ENCODE measurements around the gene BRMS1L.
"Not testable (repeated sequence)": the region's sequence is repeated elsewhere in the genome, so short reads cannot be mapped to it uniquely, and the experiment has no call there.

Gene BRMS1L

DNA sequence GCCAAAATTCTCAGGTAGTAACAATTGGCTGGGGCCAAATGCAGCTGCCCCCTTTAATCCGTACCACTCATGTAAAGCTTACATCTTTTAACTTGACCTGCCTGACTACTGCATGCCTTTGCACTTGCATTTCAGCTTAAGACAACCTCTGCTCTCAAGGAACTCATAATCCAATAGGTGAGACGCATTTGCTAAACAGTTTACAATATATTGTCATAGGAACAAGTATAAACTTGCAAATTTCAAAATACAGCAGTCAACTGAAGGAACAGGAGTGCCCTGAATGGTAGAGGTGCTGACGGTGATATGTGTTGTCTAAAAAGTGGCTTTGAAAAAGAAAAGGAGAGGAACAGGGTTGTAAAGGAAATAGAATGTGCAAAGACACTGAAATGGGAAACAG, 3.6 kb upstream of the BRMS1L start:
- DNase-seq = no peak

DNA sequence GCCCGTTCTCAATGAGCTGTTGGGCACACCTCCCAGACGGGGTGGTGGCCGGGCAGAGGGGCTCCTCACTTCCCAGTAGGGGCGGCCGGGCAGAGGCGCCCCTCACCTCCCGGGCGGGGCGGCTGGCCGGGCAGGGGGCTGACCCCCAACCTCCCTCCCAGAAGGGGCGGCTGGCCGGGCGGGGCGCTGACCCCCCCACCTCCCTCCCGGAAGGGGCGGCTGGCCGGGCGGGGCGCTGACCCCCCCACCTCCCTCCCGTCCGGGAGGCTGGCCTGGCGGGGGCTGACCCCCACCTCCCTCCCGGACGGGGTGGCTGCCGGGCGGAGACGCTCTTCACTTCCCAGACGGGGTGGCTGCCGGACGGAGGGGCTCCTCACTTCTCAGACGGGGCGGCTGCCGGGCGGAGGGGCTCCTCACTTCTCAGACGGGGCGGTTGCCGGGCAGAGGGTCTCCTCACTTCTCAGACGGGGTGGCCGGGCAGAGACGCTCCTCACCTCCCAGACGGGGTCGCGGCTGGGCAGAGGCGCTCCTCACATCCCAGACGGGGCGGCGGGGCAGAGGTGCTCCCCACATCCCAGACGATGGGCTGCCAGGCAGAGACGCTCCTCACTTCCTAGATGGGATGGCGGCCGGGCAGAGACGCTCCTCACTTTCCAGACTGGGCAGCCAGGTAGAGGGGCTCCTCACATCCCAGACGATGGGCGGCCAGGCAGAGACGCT, 1.5 kb upstream of the BRMS1L start:
- not testable (repeated sequence) for DNase-seq

DNA sequence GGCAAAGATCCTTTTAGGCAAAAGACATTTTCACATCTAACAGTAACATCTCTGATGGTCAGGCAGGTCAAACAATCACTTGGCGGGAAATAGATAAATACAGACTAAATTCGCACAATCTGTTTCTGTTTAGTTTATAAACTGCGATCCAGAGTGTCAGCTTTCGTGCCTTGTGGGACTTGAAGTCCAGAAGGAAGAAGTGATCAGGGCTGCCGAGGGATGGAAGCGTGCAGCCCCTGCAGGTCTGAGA, 245 bp upstream of the BRMS1L start:
- DNase-seq = no peak

DNA sequence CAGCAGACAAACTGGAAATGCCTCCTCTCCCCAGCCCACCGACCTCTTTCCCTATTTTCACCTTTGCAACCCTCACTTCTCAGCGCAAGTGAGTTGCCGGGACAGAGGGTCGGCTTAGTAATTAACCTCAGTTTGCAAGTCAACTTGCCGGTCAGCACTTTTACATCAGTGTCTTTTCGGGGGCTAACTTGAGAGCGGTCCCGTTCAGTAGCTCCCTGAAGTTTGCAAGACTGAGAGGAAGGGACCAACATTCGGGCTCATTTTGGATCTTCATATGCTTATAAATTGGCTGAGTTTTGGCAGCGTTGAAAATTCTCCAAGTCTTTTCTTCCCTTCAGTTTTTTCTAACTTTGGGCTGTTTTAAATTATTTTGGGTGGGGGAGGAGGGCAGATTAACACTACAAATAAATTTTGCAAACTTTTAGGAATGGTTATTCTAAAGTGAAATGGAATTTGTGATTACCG, 846 bp downstream of the BRMS1L start:
- DNase-seq = no peak

DNA sequence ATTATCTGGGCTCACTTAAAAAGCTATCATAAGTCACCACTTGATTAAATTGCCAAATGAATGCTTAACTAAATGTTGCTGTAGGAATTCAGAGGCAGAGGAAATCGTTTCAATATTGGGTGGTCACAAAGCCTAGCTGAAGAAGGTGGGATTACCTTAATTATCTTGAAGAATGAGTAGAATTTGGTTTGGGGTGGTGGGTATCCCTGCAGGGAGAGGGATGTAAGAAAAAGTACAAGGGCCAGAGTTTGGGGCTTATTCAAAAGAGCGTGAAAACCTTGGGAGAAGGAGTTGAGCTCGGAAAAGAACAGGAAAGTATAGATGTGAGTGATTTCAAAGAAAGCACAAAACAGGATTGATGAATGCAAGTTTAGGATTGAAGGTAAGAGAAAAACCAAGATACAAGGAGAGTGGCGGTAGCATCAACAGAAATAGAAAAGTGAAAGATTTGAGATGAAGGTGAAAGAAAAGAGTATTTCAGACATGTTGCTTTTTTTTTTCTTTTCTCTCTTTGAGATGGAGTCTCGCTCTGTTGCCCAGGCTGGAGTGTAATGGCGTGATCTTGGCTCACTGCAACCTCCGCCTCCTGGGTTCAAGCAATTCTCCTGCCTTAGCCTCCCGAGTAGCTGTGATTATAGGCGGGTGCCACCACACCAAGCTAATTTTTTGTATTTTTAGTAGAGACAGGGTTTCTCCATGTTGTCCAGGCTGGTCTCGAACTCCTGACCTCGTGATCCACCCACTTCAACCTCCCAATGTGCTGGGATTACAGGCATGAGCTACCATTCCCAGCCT, 1.7 kb downstream of the BRMS1L start:
- no peak for DNase-seq

DNA sequence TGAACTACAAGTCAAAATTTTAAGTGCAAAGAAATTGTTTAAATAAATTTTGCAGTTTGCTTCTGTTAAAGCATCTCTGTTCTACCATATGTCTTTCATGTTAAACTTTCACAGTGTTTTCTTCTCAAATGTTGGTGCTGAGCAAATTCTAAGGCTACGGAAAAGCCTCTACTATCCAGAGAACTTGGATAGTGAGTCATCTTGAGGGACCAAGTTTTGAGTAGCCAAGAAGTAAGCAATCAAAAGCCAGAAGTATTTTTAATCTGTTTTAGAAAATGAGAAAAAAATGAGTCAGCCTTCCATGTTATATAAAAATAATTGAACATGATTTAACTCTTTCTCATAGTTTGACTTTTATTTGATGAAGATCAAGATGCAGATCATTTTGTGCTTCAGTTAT, 3.3 kb downstream of the BRMS1L start:
- DNase-seq = no peak

DNA sequence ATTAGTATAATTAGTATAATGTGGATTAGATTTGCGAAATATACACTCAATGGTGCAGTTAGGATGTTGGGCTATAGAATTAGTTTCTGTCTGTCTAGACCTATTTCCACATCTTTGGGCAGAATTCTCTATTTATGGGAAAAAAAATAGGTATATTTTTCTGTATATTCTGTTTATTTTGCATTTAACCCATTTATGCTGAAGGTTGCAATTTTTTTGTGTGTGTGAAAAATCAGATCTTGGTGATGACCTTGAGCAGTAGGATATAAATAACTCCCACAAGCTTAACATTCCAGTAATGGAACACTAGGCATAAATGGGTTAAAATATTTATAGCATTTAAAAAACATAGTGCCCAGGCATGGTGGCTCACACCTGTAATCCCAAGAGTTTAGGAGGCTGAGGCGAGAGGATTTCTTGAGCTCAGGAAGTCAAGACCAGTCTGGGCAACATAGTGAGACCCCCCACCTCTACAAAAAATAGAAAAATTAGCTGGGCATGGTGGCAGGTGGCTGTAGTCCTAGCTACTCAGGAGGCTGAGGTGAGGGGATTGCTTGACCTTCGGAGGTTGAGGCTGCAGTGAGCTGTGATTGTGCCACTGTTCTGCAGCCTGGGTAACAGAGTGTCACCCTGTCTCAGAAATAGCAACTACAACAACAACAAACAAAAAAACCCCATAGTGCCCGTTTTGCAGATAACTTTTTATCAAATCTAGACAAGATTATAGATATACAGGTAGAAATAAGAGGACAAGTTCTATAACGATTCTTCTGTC, 9.3 kb downstream of the BRMS1L start:
- no peak for DNase-seq

DNA sequence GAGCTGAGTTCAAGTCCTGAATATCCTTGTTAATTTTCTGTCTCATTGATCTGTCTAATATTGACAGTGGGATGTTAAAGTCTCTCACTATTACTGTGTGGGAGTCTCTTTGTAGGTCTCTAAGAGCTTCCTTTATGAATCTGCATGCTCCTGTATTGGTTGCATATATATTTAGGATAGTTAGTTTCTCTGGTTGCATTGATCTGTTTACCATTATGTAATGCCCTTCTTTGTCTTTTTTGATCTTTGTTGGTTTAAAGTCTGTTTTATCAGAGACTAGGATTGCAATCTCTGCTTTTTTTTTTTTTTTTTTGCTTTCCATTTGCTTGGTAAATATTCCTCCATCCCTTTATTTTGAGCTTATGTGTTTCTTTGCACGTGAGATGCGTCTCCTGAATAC, 15.6 kb downstream of the BRMS1L start:
- not testable (repeated sequence) for DNase-seq

DNA sequence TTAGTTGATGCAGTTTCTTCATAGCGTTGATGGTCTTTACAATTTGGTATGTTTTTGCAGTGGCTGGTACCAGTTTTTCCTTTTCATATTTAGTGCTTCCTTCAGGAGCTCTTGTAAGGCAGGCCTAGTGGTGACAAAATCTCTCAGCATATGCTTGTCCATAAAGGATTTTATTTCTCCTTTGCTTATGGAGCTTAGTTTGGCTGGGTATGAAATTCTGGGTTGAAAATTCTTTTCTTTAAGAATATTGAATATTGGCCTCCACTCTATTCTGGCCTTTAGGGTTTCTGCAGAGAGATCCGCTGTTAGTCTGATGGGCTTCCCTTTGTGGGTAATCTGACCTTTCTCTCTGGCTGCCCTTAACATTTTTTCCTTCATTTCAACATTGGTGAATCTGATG, 16.1 kb downstream of the BRMS1L start:
- DNase-seq = not testable (repeated sequence)

DNA sequence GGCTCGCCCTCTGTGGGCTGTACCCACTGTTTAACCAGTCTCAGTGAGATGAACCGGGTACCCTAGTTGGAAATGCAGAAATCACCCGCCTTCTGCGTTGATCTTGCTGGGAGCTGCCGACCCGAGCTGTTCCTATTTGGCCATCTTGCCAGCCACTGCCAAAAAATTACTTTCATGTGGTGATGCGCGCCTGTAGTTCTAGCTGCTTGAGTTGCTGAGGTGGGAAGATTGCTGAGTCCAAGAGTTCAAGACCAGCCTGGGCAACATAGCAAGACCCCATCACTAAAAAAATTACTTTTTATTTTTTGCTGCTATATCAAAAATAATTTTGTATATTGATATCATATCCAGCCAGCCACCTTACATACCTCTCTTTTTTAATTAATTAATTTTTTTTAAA, 18.4 kb downstream of the BRMS1L start:
- DNase-seq = no peak

DNA sequence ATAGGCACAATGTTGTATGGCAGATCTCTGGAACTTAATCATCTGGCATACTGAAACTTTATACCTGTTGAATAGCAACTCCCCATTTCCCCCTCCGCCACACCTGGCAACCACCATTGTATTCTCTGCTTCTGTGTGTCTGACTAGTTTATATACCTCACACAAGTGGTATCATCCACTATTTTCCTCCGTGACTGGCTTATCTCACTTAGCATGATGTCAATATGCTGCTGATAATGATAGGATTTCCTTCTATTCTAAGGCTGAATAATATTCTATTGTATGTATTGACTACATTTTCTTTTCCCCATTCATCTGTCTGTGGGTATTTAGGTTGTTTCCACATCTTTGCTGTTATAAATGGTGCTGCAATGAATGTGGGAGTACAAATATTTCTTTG, 21.5 kb downstream of the BRMS1L start:
- no peak for DNase-seq

DNA sequence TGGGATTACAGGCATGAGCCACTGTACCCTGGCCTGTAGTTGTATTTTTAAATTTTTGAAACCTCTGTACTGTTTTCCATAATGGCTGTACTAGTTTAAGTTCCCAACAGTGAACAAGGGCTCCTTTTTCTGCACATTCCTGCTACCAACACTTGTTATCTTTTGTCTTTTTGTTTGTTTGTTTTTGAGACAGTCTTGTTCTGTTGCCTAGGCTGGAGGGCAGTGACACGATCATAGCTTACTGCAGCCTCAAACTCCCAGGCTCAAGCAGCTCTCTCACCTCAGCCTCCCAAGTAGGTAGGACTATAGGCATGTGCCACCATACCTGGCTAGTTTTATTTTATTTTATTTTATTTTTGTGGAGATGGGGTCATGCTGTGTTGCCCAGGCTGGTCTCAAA, 23.0 kb downstream of the BRMS1L start:
- no peak for DNase-seq

DNA sequence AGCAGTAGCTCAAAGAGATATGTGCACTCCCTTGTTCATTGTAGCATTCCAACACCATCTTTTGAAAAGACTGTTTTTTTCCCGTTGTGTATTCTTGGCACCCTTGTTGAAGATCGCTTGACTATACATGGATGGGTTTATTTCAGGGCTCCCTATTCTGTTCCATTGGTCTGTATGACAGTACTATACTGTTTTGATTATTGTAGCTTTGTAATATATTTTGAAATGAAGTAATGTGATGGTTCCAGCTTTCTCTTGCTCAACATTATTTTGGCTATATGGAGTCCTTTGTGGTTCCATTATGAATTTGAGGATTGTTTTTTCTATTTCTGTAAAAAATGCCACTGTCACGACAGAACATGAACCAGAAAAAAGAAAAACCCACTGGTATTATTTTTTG, 25.7 kb downstream of the BRMS1L start:
- DNase-seq = no peak

DNA sequence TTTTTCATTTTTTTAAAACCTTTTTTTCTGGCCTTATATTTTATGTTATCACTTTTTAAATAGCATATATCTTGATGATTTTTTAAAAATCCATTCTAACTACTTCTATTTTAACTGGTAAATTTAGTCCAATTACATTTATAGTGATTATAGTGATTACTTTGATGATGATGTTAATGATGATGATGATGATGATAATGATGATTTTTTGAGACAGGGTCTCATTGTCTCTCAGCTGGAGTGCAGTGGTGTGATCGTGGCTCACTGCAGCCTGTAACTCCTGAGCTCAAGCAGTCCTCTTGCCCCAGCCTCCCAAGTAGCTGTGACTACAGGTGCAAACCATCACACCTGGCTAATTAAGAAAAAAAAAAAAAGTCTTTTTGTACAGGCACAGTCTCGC, 27.1 kb downstream of the BRMS1L start:
- DNase-seq = no peak

DNA sequence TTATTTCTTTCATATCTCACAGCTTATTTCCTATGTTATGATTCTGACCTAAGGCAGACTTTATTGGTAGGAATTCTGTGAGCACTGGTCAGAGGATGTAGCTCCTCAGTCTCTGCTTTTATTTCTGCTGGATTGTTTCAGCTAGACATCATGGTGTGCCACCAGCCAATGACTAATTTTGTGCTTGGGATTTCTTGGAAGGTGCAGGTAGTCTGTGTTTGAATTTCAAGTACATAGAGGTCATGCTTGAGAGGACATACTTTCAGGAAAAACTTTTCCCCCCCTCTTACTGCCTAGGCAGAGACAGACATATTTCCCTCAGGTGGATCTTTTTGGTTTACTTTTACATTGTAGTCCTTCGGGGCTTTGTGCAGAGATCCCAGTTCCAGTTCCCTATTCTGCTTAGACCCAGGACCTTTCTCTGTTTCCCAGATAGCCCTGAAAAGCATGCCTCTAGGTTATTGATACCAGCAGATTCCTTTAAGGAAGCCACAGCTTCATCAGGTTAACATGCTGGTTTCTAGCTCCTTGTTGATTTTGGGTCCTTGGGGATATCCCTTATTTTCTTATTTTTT, 28.6 kb downstream of the BRMS1L start:
- no peak for DNase-seq

DNA sequence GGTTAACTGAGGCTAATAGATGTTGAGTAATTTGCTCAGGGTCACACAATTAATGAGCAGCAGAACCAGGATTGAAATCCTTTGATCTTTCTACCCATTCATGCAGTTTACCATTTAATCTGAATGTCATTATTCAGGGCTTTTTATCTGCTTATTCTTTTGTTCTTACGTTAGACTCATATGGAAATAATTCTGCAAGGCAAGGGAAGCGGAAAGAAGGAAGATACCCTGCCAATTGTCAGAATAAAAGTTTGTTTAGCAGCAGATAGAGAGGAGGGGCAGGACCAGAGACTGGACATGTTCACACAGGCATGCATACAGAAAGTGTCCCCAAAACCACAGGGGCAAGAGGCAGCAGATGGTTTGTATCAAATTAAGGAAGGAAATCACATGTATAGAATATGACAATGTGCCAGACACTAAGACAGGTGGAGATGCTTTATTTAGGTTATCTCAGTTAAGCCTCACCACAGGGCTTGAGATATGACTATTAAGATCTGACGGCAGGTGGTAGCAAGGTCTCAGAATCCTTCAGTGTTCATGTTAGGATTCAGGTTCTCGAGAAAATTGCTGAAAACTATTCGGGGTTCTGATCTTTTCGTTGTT, 29.8 kb downstream of the BRMS1L start:
- DNase-seq = peak; percentile 71

DNA sequence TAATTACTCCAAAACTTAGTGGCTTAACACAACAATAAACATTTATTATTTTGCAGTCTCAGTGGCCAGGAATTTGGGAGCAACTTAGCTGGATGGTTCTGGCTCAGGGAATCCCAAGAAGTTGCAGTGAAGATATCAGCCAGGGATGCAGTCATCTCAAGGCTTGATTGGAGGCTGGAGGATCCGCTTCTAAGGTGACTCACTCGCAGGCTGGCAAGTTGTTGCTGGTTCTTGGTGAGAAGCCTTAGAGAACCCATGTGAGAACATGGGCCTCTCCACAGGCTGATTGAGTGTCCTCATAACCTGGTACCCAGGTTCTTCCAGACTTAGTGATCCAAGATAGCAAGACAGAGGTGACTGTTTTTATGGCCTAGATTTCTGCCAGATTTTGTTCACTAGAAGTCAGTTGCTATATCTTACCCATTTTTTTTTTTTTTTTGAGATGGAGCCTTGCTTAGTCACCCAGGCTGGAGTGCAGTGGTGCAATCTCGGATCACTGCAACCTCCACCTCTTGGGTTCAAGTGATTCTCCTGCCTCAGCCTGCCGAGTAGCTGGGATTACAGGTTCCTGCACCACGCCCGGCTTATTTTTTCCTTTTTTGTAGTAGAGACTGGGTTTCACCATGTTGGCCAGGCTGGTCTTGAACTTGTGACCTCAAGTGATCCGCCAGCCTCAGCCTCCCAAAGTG, 32.5 kb downstream of the BRMS1L start:
- no peak for DNase-seq

DNA sequence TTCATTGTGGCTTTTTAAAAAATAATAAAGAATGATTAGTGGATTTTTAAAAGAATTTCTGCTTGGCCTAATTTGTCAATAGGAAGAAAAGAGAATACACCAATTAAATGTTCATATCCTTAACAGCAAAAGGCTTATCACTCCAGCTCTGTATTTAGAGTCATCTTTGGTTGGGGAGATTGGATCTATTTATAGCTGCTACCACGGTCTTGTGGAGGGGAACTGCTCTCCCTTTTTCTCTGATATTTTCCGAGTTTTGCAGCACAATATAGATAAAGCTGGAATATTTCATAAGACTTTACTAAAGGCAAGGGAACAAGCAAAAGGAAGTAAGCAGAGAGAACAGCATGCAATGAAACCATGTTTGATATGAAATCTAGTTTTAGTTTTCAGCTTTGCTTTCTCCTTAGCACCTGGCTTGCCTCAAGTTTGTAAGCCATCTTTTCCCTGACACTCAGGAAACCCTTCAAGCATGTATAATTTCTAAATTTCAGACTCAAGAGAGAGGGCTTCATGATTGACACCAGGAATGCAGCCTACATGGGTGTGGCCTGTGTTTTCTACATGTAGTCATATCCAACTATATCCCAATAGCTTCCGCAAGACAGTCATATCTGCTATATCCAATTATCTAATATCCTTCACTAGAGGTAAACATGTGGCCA, 35.2 kb downstream of the BRMS1L start:
- DNase-seq = no peak

DNA sequence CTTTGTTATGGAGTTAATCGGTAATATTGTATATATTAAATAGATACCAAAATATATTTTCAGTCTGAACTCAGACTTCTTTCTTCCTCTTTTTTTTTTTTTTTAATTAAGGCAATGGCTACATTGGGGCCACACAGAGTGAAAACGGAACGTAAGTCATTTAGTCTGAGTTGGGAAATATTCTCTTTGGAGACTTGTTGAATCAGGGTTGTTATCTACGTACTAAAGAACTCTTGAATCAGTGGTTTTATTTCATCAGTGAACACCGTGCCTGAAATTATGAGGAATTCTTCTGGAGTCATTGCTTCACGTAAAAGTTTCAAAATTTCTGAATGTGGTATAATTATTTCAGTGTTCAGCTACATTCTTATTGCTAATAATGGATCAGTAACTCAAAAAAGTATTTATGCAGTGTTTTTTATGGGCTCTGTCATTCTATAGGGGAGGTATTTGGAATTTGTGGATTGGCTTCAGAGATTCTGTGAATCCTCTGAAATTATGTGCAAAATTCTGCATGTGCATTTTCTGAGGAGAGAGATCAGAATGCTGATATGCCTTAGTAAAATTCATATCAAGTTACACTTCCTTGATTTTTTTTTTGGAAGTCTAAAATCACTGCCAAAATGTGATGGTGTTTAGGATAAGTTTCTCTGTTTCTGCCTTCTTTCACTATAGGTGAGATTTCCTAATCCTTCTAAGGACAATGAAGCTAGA, 39.6 kb downstream of the BRMS1L start:
- DNase-seq = no peak

DNA sequence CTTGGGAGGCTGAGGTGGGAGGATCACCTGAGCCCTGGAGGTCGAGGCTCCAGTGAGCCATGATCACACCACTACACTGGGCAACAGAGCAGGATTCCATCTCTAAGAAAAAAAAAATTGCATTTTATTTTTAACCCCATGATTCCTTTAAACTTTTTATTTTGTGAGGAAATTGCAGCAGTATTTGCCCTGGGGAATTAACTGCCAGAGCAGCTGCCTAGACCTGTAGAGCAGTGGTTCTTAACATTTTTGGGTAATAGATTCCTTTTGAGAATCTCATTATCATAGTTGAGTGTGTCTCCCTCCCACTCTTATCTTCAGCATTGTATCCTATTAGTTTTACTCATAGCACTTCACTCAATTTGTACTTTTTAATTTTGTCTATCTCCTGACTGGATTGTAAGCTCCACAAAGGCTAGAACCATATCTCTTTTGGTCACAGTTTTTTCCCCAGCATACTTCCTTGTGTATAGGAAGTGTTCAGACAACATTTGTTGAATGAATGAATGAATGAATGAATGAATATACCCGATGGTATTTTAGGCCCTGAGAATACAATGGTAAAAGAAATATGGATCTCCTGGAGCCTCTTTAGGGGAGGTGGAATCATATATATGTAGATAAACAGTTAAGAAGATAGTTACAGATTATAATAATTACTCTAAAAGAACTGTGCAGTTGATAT, 40.6 kb downstream of the BRMS1L start:
- DNase-seq = no peak

DNA sequence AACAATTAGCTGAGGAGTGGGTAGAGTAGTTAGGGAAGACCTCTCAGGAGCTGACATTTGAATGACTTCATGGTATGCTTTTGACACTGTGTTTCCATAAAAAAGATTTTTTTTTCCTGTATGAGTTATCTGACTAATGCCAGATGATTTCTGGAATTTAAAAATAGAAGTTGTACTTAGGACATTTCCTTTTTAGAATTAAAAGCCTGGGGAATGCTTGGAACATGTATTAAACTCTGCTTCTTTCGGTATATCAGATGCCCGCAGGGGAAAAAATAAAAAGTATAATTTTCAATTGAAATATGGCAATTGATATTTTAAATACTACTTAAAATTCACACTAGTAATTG, 41.1 kb downstream of the BRMS1L start:
- DNase-seq = no peak
